NCI-H1092 treated with DMSO at 0.1 percent for 48 hours (cell line): ENCODE results near the gene CRABP2.

Source experiments
- DNase-seq: peaks from one replicate; lab custom pipeline; 2025; lab: John Stamatoyannopoulos, UW

The CRABP2 gene

DNA sequence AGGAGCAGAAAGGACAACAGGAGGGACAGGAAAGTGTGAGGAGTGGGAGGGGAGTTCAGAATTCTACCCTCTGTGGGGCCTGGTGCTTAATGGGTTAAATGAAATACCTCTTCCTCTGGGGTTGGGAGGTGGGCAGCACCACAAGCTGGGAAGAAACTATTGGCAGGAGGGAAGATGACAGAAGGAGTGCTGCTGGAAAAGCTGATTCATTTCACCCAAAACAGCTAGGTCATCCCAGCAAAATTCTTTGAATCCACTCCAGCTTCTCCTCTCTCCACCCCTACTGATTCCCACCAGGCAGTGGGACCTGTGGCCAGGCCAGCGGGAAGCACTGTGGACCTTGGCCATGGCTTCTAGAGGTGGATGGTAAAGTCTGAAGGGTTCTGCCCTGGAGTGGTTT lies 50.7 kb downstream of the CRABP2 start:
- DNase-seq: no peak

DNA sequence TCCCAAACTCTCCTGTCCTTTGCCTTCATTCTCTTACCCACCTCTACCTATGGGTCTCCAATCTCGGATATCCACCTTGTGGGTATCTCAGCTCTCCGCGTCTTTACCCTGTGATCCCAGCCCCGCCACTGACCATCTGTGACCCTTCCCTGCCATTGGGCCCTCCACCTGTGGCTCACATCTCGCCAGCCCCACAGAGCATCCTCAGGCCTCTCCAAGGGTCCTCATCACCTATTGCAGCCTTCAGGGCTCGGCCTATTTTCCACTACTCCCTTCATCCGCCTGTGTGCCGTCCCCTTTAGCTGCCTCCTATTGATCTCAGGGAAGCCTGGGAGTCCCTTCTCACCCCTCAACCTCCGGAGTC lies 52.4 kb downstream of the CRABP2 start:
- DNase-seq: no peak

- DNase-seq: no peak
Observed at GRCh38 chr1:156652131-156652991, 53.0 kb downstream of the CRABP2 start.
